Measurements from ENCODE around the gene TBC1D19. TPM values are rescaled to one million over a fixed set of nuclear protein-coding genes. Genes with fewer than 3 reads are reported as not detected.
"Not testable (repeated sequence)": the region's sequence is repeated elsewhere in the genome, so short reads cannot be mapped to it uniquely, and the experiment has no call there.

The TBC1D19 gene
- polyA plus RNA-seq, 4 donors = 16.8 to 22.0 (median 20.5) TPM

DNA sequence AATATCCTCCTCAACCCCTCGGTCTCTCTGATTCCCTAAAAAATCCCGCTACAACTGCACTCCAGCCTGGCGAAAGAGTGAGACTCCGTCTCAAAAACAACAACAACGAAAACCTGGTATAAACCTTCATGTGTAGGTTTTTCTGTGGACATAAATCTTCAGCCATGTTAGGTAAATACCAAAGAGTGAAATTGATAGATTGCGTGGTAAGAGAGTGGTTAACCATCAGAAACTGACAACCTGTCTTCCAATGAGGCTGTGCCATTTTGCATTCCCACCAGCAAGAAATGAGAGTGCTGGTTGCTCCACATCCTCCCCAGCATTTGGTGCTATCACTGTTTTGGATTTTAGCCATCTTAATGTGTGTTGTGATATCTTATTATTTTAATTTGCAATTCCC lies 10.9 kb downstream of the TBC1D19 start:
- DNase-seq (ENCODE audit: low read depth in 4 of 4, low spot score in 2 of 4) = no peak

GRCh38 chr4:26596843-26597242 lies 13.0 kb downstream of the TBC1D19 start:
- DNase-seq (ENCODE audit: low read depth in 4 of 4, low spot score in 2 of 4) = no peak

GRCh38 chr4:26601204-26601603 lies 17.3 kb downstream of the TBC1D19 start:
- no peak for DNase-seq (ENCODE audit: low read depth in 4 of 4, low spot score in 2 of 4)

GRCh38 chr4:26607776-26608175 lies 23.9 kb downstream of the TBC1D19 start:
- no peak for DNase-seq (ENCODE audit: low read depth in 4 of 4, low spot score in 2 of 4)

GRCh38 chr4:26609391-26609790 lies 25.5 kb downstream of the TBC1D19 start:
- no peak for DNase-seq (ENCODE audit: low read depth in 4 of 4, low spot score in 2 of 4)

GRCh38 chr4:26609868-26610267 lies 26.0 kb downstream of the TBC1D19 start:
- no peak for DNase-seq (ENCODE audit: low read depth in 4 of 4, low spot score in 2 of 4)

DNA sequence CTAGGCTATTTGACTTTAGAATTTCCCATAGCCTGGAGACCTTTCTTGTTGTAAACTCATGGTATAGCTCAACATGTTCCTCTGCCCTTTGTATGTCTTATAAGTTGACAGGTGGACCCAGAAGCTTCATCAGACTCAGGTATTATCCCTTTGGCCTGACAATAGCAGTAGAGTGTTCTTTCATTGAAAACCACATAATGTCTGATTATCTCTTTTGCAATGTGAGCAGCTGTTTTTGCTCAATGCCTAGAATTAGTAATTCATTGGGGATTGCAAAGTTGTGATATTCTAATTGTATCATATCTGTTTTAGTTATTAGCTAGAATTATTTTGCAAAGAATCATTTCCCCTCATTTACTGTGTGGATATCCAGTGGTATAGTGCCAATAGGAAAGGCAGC lies 27.5 kb downstream of the TBC1D19 start:
- DNase-seq (ENCODE audit: low read depth in 4 of 4, low spot score in 2 of 4) = no peak

- DNase-seq (ENCODE audit: low read depth in 4 of 4, low spot score in 2 of 4) = no peak
These were observed 28.0 kb downstream of the TBC1D19 start for GRCh38 chr4:26611885-26612284.

- DNase-seq (ENCODE audit: low read depth in 4 of 4, low spot score in 2 of 4) = no peak
These were observed 29.4 kb downstream of the TBC1D19 start for GRCh38 chr4:26613237-26613636.

- DNase-seq (ENCODE audit: low read depth in 4 of 4, low spot score in 2 of 4) = no peak
These were observed 29.9 kb downstream of the TBC1D19 start for GRCh38 chr4:26613735-26614134.

GRCh38 chr4:26619784-26620183 lies 35.9 kb downstream of the TBC1D19 start:
- no peak for DNase-seq (ENCODE audit: low read depth in 4 of 4, low spot score in 2 of 4)

DNA sequence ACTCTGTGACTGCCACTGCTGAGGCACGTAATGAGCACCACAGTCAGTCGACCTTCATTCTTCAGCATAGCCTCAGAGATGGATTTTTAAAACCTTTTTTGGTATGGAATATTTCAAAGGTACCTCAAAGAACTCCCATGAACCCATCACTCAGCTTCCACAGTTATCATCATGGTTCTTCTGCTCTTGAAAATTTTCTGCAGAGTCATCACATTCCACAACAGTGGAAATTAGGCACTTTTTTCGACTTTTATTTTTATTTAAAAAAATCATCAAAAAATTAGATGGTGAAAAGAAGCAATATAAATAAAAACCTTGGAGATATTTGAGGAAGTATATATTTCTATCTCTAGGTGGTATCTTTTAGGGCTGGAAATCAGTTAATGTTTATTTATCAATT lies 37.5 kb downstream of the TBC1D19 start:
- no peak for DNase-seq (ENCODE audit: low read depth in 4 of 4, low spot score in 2 of 4)

DNA sequence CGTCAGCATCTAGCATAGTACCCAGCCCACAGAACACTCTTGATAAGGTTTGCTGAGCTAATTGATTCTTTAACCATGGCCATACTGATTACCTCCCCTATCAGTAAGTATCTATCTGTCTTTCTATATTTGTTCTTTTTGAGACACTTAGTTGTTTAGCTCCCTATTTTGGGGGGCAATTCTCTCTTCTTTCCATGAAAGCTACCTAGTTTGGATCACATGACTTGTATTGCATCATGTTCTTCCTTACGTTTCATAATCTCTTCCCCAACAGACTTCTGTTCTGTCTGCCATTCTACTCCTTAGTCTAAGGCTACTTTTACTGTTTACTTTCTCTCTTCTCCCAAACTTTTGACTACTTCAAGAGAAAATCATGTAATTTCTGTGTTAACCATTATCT lies 39.0 kb downstream of the TBC1D19 start:
- DNase-seq (ENCODE audit: low read depth in 4 of 4, low spot score in 2 of 4) = no peak

DNA sequence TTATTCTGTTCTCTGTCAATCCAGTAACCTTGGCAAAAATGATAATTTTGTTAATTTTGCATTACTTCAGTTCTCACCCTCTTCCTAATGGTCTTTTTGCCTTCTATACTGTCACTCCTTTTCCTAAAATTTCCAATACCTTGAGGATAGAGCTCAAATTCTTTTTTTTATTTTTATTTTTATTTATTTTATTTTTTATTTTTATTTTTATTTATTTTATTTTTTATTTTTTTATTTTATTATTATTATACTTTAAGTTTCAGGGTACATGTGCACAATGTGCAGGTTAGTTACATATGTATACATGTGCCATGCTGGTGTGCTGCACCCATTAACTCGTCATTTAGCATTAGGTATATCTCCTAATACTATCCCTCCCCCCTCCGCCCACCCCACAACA lies 42.8 kb downstream of the TBC1D19 start:
- DNase-seq (ENCODE audit: low read depth in 4 of 4, low spot score in 2 of 4) = not testable (repeated sequence)

- no peak for DNase-seq (ENCODE audit: low read depth in 4 of 4, low spot score in 2 of 4)
These were observed 49.0 kb downstream of the TBC1D19 start for GRCh38 chr4:26632916-26633315.

GRCh38 chr4:26634237-26634636 lies 50.4 kb downstream of the TBC1D19 start:
- no peak for DNase-seq (ENCODE audit: low read depth in 4 of 4, low spot score in 2 of 4)

DNA sequence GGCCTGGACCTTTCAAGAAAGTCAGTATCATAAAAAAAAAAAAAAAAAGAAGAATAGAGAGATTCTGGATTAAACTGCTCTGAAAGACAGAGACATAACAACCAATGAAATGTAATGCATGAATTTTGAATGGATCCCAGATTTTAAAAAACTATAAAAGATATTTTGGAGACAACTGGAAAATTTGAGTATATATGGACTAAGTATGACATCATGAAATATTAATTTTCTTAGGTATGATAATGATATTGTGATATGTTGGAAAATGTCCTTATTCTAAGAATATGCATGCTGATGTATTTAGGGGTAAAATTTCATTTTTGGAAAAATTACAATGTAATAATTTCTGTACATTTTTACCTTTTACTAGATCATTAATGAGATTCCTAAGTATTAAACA lies 52.6 kb downstream of the TBC1D19 start:
- no peak for DNase-seq (ENCODE audit: low read depth in 4 of 4, low spot score in 2 of 4)

GRCh38 chr4:26640639-26641038 lies 56.8 kb downstream of the TBC1D19 start:
- not testable (repeated sequence) for DNase-seq (ENCODE audit: low read depth in 4 of 4, low spot score in 2 of 4)

- DNase-seq (ENCODE audit: low read depth in 4 of 4, low spot score in 2 of 4) = no peak
These were observed 63.8 kb downstream of the TBC1D19 start for GRCh38 chr4:26647523-26648224.

GRCh38 chr4:26648260-26648659 lies 64.4 kb downstream of the TBC1D19 start:
- no peak for DNase-seq (ENCODE audit: low read depth in 4 of 4, low spot score in 2 of 4)

GRCh38 chr4:26660261-26660660 lies 76.4 kb downstream of the TBC1D19 start:
- no peak for DNase-seq (ENCODE audit: low read depth in 4 of 4, low spot score in 2 of 4)

- DNase-seq (ENCODE audit: low read depth in 4 of 4, low spot score in 2 of 4) = no peak
These were observed 80.0 kb downstream of the TBC1D19 start for GRCh38 chr4:26663888-26664287.

Measured in left renal cortex interstitium (tissue), 4 donors.